Cardiac fibroblast (primary cell): Measurements from ENCODE around the gene OR5V1.
A peak's percentile ranks its signal among the peaks of the same experiment; 100 is the strongest.

Experiments used
- DNase-seq, 2 donors: peaks; one replicate each; pipeline versions ENCODE4 v3.0.0 to v3.0.0-alpha.2; 2010; ENCODE audit warnings: low read depth in 2 of 2
- H3K4me3 ChIP-seq, 2 donors: replicated peaks in 1 of 2; 1 replicate in 1 of 2; 2 replicates in 1 of 2; pipeline ENCODE4 v1.5.1; 2011; ENCODE audit warnings: low read depth in 2 of 2, low read length in 2 of 2, mild to moderate bottlenecking in 2 of 2, moderate library complexity in 1 of 2
- TF ChIP-seq, protein P1 (sequence below): IDR thresholded peaks from one replicate; pipeline ENCODE4 v1.5.1; 2011; ENCODE audit warnings: low read depth, mild to moderate bottlenecking, low read length, inconsistent platforms

The OR5V1 gene

DNA sequence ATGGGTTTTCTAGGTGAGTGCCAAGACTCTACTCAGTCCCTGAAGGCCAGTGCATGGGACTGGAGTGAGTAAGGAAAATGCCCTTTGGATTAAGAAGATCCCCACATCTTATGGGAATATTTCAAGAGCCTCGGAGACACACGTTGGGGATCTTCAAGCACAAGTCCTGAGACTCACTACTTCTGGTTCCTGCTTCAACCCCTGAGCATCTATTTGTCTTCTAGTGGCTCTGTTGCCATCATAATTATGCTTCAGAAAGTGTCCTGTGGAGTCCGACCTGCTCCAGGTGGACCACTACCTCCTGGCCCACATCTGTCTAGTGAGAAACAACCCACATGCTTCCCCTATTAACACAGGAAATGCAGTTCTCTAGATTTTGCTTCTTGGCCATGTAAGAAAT is at the start of gene OR5V1:
TSS of gene OR5V1 (minus strand) at position 101 of the 400 bp plus-strand sequence. CDS start 12,670 bp downstream, outside the sequence.
- no peak within 1 kb of the TSS for H3K4me3 ChIP-seq
- TF ChIP-seq, protein P1, sequence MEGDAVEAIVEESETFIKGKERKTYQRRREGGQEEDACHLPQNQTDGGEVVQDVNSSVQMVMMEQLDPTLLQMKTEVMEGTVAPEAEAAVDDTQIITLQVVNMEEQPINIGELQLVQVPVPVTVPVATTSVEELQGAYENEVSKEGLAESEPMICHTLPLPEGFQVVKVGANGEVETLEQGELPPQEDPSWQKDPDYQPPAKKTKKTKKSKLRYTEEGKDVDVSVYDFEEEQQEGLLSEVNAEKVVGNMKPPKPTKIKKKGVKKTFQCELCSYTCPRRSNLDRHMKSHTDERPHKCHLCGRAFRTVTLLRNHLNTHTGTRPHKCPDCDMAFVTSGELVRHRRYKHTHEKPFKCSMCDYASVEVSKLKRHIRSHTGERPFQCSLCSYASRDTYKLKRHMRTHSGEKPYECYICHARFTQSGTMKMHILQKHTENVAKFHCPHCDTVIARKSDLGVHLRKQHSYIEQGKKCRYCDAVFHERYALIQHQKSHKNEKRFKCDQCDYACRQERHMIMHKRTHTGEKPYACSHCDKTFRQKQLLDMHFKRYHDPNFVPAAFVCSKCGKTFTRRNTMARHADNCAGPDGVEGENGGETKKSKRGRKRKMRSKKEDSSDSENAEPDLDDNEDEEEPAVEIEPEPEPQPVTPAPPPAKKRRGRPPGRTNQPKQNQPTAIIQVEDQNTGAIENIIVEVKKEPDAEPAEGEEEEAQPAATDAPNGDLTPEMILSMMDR = no peak
- DNase-seq = no peak

- H3K4me3 ChIP-seq = no peak within 1 kb of the TSS
- peak in 1 of 2 donors; percentile 2 for DNase-seq
- TF ChIP-seq, protein P1 = no peak
Measured at GRCh38 chr6:29414588-29414987, 45.9 kb upstream of the OR5V1 start, which contains the start of gene OR12D1. OR12D1 (plus strand) TSS chr6:29414928.

DNA sequence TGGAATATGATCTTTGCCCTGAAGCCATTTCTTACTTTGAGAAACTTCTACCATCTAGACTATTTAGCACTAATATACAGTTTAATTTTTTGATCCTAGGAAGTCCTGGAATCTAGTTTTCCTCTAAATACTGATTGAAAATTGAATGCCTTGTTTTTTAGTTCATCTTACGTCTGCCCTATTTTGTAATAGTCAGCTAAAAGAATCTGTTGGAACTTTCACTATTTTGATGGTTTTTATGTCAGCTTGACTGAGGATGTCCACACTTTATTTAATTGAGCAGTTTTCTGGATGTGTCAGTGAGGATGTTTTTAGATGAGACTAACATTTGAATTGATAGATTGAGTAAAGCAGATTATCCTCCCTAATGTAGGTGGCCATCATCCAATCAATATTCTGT is 35.1 kb upstream of the OR5V1 start:
- H3K4me3 ChIP-seq = no peak overlapping the region
- no peak for DNase-seq
- TF ChIP-seq, protein P1 = no peak

GRCh38 chr6:29399525-29399924 is 30.9 kb upstream of the OR5V1 start:
- TF ChIP-seq, protein P1 = no peak
- DNase-seq = no peak
- no peak overlapping the region for H3K4me3 ChIP-seq

GRCh38 chr6:29395331-29395730 is 26.7 kb upstream of the OR5V1 start, which contains the start of gene OR12D2:
OR12D2 (plus strand) TSS chr6:29395631; CDS start chr6:29396700, 1,069 bp downstream.
- TF ChIP-seq, protein P1 = no peak
- H3K4me3 ChIP-seq = no peak within 1 kb of the TSS
- no peak for DNase-seq

- no peak overlapping the region for H3K4me3 ChIP-seq
- TF ChIP-seq, protein P1 = no peak
Measured at GRCh38 chr6:29388533-29388932, 19.9 kb upstream of the OR5V1 start.

GRCh38 chr6:29376003-29376402 is 7.3 kb upstream of the OR5V1 start:
- peak in 1 of 2 donors; percentile 35 for DNase-seq
- no peak overlapping the region for H3K4me3 ChIP-seq
- TF ChIP-seq, protein P1 = no peak

More at GRCh38 chr6:29388533-29388932, 19.9 kb upstream of the OR5V1 start:
- no peak for DNase-seq
